SK-MEL-5 (cell line): ENCODE results near the gene VPS13C. TPM values are rescaled to one million over a fixed set of nuclear protein-coding genes. Genes with fewer than 3 reads are reported as not detected.
A peak's percentile ranks its signal among the peaks of the same experiment; 100 is the strongest.

ENCODE experiments used
- DNase-seq: peaks from one replicate; pipeline ENCODE4 v3.0.0-alpha.2; 2016; ENCODE audit warnings: low read depth, low spot score
- in situ Hi-C: cut with HindIII; loops from 2 replicates; pipeline ENCODE4 v1.10.0; 2016; ENCODE audit warnings: low sequenced_read_pairs, high pct_unique_total_duplicates, low pct_unique_long_range_greater_than_20kb
- total RNA-seq: library from RNA; depleted of rRNA; stranded (reverse); fragments of >200 nt; shearing (Covaris generic); gene quantifications from 2 replicates; pipeline ENCODE4 v1.2.3, GENCODE V29; 2014

The VPS13C gene
- total RNA-seq, 1 experiment from 2014 or later: 31.5 TPM

DNA sequence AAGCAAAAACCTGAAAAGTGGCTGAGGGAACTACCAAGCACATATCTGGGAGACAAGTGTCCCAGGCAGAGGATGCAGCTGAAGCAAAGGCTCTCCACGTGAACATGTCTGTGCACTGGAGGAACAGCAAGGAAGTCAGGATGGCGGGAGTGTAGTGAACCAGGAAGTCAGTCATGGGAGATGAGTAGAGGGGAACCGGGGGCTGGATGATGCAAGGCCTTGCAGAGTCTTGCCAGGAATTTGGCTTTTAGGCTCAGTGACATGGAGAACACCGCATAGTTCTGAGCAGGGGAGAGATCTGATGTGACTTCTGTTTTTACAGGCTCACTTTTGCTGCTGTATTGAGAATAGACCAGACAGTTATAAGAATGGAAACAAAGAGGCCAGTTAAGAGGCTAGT lies 25.5 kb upstream of the VPS13C start:
- in situ Hi-C loops: no loop called here
- DNase-seq: no peak

DNA sequence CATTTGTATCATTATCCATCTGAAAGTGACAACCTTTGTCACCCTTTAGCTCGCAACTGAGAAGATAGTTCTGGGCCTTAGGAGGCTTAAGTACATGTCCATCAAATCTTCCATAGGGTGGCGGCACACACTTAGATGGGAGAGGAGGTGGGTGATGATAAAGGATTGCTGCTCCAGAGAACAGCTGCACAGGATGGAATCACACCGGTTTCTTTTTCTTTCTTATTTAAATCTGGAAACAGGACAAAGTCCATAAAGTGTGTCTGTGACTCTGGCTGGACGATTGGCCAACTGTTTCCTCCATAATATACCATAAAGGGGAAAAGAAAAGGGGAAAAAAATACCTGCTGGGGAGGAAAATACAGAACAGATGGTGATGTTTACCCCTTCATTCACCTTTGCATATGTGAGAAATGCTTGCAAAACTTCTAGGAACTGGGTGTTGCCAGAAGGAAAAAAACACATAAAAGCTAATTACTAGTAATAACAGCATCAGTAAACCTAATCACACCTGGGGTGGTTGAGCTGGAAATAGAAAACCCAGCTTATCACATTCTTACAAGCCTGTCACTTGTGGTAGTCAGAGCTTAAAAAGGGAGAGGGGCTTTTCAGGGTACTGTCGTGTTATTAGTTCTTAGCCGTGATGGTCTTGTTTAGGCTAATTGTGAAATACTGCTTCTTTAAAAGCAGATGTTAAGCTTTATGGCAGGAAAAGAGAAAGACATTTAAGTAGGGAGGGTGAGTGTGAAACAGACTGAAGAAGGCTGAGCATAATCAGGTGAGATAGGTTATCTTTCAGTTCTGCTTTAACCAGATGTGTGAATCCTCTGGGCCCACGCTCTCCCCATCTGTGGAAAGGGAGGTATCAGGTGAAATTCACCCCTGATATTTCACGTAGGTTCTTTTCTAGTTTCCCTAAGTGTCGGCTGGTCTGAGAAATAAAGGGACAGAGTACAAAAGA lies 23.2 kb upstream of the VPS13C start:
- in situ Hi-C loops: no loop called here

GRCh38 chr15:62079594-62079993 lies 19.3 kb upstream of the VPS13C start:
- DNase-seq: no peak
- in situ Hi-C loops: no loop called here

More for the DNA sequence above, 23.2 kb upstream of the VPS13C start:
- DNase-seq: no peak

- in situ Hi-C loops: no loop called here
- DNase-seq: no peak
These were observed 15.5 kb upstream of the VPS13C start for GRCh38 chr15:62075595-62076277.

- peak; percentile 65 for DNase-seq
- in situ Hi-C loops: no loop called here
These were observed 11.6 kb upstream of the VPS13C start for GRCh38 chr15:62071711-62072308.

DNA sequence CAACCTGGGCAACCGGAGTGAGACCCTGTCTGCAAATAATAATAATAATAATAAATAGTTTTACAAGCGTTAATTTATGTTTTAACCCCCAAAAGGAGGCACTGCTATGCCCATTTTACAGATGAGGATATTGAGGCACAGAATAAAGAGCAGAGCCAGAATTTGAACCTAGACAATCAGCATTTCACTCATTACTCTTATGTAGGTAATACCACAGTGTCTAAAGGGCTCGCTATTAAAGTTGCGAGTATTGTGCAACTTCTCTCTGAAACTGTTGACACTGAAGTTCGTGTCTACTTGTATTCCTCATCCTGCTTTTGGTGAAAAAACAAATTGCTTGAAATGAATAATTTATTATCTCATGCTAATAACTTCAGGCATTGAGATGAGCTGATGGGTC lies 9.3 kb upstream of the VPS13C start:
- no peak for DNase-seq
- in situ Hi-C loops: no loop called here

DNA sequence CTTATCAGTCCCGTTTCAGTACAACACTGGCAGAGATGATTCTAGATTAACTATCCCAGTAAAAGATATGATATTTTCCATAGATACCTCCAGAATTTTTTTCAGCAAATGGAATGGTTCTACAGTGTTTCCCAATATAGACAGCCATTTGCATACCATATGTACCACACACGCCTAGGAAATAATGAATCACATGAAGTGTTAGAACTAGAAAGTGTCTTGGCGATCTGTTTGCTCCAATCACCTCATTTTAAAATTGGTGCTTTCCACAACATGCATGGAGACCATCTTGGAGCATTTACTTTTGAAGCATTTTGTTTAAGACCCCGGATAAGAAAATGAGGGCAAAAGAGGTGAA lies 8.5 kb upstream of the VPS13C start:
- in situ Hi-C loops: no loop called here
- DNase-seq: no peak

- no peak for DNase-seq
- in situ Hi-C loops: no loop called here
These were observed 8.0 kb upstream of the VPS13C start for GRCh38 chr15:62068071-62068809.

- in situ Hi-C loops: no loop called here
These were observed 7.3 kb upstream of the VPS13C start for GRCh38 chr15:62067448-62068044.

GRCh38 chr15:62066663-62067447 lies 6.6 kb upstream of the VPS13C start, which contains the start of gene C2CD4A:
TSS of gene C2CD4A (plus strand) at chr15:62066977. CDS start at chr15:62067614, 637 bp downstream.
- no peak for DNase-seq
- in situ Hi-C loops: no loop called here

More at GRCh38 chr15:62067448-62068044, 7.3 kb upstream of the VPS13C start:
- no peak for DNase-seq

DNA sequence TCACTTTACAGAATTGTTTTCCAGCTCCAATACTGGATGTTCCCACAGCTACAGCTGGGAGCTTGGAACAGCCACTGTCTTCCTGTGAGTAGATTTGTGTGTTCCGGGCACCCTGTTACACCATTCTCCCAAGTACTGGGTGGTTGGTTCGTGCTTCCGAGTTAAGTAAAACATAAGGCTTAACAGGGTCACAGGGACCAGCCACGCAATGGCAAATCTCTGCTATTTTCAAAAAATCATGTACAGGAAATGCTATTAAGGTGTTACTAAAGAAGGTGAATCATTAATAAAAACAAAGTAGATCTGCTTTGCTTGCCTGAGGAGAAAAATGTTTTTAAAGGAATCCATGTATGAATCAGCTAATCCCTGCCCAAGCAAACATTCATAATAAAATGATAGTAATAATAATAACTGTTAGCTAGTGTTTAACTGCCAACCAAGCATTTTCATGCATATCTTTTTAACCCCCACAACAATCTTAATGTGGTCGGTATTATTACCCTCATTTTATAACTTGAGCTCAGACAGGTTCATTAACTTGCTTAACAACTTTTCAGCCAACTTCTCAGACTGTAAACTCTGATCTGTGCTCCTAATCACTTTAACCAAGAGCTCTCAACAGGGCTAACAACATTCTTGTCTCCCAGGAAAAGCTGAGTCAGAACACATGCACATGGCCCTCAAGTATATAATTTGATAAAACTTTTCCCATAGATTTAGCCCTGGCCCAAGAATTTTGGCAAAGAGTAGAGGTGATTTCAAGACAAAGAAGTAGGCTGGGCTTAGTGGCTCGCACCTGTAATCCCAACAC lies 3.8 kb upstream of the VPS13C start:
- in situ Hi-C loops: no loop called here
- DNase-seq: no peak

DNA sequence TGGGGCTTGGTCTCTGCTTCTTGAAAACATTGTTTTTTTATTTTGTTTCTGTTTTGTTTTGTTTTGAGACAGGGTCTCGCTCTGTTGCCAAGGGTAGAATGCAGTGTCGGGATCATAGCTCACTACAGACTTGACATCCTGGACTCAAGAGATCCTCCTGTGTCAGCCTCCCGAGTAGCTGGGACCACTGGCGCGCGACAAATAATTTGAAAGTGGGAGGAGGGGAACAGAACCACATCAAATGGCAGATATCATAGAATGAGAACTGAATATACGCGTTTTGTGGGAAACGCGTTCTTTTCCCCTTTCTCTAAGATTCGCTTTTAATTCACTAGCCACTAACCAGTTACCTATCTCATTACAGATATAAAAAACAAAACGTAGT lies 641 bp upstream of the VPS13C start:
- in situ Hi-C loops: no loop called here
- no peak for DNase-seq

- in situ Hi-C loops: no loop called here
- peak; percentile 68 for DNase-seq
These were observed 483 bp downstream of the VPS13C start for GRCh38 chr15:62059816-62060112.

GRCh38 chr15:62059108-62059815 lies 985 bp downstream of the VPS13C start:
- peak; percentile 22 for DNase-seq
- in situ Hi-C loops: no loop called here

DNA sequence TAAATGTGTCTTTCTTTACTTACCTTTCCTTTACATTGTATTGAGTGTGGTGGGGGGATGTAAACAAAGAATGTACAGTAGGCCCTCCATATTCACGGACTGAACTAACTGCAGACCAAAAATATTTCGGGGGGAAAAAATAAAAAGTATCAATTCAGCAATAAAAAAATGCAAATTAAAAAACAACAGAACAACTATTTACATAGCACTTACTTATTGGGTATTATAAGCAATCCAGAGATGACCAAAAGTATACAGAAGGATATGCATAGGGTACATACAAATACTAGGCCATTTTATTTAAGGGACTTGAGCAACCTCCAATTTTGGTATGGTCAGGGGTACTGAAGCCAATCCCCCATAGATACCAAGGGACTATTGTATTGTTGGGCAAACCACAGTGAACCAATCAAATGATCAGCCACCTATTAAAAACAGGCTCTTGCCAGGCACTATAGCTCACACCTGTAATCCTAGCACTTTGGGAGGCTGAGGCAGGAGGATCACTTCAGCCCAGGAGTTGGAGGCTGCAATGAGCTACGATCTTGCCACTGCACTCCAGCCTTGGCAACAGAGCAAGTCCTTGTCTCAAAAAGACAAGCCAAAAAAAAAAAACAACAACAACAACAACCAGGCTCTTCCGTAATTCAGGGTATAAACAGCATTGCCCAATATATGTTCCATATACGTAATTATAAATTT lies 1.8 kb downstream of the VPS13C start:
- DNase-seq: no peak
- in situ Hi-C loops: no loop called here
